ENCODE results near the gene LAMTOR2.

The LAMTOR2 gene

DNA sequence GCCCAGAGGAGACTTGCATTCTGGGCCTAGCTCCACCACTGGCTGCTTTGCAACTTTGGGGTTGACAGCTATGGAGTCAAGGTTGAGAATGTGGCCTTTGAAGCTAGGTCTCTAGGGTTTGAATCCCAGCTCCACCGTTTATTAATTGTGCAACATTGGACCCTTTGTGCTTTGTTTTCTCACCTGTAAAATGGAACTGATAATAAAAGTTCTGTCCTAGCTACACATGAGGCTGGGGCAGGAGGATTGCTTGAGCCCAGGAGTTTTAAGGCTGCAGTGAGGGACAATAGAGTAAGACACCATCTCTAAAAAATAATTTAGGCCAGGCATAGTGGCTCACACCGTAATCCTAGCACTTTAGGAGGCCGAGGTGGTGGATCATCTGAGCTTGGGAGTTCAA is 44.7 kb downstream of the LAMTOR2 start:
- no peak for DNase-seq (ENCODE audit: low spot score)

DNA sequence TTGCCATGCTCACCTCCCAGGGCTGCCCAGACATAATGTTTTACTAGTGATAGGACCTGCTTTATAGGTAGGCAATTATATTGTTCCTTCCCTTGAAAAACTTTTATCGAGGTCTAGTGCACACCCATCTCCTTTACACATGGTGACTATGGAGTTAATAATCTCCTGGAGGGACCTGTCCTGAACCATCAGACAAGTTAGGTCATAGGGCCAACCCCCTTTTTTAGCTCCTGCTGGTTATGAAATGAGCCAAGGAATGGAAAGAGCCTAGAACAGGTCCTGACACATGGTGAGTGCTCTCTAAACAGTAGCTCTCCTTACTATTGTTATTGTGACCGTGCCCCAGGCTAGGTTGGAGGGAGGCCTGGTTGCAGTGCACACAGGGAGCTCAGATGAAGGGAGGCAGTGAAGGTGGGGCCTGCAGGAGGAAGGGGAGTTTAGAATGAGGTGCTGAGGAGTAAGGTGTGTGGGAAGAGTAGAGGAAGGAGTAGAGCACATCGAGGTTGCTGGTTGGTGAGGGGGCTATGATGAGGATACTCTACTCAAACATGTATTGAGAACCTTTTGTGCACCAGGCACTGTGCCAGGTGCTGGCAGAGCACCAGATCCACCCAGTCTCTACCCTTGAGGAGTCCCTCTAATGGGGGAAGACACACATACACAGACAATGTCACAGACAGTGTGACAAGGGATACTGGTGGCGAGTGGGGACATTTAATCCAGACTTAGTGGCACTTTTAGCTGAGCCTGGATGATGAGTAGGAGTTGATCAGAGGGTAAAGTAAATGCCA is 45.8 kb downstream of the LAMTOR2 start:
- DNase-seq (ENCODE audit: low spot score), result peak; percentile 33

DNA sequence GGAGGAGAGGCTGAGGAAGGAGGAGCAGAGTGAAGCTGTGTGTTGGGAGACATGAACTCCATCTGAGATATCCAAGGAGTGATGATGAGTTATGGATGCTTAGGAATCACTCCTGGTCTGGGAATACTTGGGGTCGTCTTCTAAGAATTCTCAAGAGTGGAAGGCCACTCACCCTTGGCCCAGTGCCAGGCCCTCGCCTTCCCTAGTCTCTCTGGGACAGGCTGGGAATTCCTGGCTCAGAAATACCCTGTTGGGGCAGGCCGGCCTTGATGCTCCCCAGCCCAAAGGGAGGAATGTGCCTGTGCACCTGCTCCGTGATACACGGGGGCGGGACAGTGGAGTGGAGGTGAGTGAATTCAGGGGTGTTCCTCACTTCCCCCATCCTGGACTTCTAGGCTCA is 47.3 kb downstream of the LAMTOR2 start:
- DNase-seq (ENCODE audit: low spot score), result peak; percentile 22

DNA sequence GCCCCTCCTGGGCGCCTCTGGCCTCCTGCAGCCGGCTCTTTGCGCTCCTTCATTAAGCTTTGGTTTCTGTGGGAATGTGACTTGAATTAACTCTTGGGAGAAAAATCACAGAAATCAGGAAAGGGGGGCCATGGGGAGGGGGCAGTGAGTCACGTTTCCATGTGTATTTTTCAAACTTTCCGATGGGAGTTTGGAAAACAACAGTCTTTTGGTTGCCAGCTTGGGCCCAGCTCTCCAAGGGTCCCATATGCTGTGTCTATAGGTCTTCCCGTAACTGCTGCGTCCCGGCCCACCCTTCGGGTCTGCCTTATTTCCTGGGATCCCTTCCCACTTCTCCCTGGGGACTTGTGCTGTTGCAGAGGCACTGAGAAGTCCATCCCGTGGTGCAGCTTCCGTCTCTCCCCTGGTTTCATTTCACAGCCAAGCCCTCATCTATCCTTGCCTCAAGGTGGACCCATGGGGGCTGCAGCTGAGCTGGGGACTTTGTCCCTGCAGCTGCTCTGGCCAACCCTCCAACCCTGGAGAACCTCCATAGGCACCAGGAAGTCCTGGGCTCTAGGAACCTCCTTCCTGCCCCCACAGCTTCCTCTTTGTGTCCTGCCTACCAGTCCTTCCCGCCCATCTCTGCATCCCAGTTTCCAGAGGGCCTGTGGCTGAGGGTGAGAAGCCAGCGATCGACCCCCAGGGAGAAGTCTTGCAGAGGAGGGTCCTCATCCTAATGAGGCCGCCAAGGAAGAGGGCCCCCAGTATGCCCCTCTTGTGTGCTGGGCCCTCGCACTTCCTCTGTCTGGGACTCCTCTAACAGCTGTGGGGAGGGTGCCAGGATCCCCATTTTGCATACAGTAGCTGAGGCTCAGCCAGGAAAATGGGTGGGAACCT is 48.3 kb downstream of the LAMTOR2 start:
- no peak for DNase-seq (ENCODE audit: low spot score)

DNA sequence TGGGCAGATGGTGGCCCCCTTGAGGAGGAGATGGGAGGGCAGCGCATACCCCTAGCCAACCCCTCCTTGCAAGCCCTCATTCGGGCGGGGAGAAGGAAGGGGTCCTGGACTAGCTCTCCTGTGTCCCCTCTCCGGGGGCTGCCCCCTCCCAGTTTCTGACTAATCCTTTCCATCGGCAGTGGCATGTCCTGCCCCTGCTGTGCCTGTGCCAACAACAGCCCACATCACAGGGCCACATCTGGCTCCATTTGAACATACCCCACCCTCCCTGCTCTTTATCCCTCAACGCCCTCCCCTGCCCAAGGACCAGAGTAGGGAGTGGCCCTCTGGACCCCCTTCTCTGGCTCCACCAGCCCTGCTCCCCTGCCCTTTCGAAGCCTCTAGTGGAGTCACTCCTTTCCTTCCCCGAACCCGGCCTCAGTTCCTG is 49.0 kb downstream of the LAMTOR2 start:
- DNase-seq (ENCODE audit: low spot score), result no peak

DNA sequence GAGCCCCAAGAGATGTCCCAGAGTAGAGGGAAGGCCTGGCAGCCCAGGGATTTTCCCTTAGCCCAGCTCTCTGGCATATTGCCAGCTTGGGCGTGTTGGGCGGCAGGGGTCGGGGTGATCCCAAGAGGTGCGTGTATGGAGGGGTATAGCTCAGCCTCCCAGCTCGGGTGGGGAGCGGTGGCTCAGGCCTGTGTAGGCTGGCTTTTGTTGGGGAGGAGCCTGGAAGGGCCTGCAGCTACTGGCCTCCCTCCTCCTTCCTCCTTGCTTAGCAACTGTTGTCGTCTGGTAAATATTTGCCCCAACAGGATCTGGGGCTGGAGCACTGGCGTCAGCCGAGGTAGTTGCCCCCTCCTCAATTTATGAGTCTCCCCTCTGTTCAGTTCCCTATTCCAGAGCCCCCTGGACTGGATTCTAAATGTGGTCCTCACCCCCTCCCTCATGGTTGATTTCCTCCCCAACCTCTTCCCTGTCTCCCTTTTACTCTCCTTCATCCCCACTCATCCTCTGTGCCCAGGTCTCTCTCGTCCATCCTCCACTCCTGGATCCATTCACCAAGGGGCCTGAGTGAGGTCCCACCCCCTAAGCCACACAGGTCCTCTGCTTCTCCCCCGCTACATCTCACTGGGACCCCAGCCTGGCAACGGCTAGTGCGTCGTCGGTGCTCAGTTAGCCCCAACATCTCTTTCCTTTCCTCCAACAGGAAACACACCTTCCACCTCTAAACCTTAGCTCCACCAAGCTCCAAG is 49.7 kb downstream of the LAMTOR2 start:
- DNase-seq (ENCODE audit: low spot score), result peak; percentile 20

DNA sequence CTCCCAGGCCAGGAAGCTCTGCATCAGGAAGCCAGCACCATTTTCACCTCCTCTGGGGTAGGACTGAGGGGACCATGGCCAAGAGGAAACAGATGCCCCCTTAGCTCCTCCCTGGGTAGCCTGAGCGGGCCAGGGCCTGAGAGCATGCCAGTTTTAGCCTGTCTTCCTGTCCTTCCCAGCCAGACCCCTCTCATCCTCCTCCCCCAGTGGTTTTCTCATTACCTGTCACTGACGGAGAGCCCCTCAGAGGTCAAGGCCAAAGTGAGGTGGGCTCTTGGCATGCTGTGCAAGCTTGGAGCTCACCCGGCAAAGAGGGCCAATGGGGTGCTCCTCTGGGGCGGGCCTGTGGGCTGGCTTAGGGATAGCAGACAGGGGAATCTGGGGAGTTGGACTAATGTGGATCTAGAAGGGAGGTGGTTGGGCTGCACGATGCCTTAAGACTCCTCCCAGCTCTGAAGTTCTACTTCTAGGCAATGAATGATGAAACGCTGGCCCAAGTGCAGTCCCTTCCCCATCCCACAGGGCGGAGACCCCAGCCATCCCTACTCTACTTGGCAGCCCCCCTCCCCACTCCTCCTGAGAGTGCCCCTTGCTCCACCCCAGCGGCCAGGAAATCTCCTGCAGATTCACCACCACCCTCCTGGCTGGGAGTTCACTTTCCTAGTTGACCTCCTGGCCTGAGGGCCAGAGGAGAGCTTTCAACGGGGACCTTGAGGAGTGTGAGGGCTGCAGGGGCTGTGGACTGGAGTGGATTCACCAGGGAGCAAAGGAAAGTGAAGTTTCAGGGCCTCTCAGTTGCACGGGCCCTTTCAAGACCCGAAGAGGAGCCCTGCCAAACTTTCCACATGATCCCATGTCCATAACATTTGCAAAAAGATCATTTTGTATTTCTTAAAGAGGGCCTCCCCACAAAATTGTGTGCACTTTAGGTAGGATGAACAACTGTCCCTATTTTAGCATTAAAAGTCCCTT is 50.6 kb downstream of the LAMTOR2 start:
- DNase-seq (ENCODE audit: low spot score), result no peak

DNA sequence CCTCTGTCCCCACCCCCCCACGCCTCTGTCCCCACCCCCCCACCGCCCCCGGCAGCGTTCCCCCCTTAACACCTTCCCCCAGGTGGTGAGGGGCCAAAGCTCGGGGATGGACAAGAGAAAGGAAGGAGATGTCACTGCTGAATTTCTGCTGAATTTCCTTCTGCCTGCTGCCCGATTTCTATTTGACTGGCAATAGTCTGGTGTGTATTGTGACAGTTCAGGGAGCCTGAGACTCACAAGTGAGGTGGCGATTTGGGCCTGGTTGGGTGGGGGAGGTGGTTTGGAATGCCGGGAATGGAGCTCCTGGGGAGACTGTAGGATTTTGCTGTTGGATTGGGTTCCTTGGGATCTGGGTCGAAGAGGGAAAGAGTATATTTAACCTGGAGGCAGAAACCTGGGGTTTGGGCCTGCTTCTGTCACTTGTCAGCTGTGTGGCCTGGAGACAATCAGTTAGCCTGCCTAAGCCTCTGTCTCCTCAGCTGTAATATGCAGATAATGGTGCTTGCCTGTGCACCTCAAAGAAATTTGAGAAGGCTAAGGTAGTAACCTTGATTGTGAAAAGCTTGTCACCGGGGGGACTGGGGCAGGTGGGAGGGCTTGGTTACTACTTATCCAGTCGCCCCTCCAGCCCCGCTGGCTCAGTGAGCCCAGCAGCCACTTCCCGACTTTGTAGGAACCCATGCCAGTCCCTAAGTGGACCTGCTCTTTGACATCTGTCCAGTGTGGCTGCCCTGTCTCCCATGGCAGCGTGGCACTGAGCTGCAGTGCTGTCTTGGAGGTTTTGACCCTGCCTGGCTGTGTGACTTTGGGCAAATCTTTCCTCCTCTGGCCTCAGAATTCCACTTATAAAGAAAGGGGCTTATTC is 52.3 kb downstream of the LAMTOR2 start:
- DNase-seq (ENCODE audit: low spot score), result no peak

DNA sequence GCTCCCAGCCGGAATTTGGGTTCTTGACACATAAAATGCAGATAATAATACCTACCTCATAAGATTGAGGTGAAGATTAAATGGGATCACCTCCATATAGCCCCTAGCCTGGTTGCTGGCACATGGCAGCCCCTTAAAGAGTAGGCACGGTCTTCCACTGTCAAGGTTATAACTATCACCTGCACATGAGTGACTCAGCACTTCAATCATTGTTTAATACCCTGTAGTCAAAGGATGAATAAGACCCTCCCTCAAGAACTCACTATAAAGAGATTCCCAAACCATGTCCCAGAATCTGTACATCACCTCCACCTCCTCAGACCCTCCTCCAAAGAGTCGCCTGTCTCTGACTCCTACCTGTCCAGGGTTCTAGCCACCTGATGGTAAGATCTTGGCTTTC is 53.5 kb downstream of the LAMTOR2 start:
- no peak for DNase-seq (ENCODE audit: low spot score)

Data from LoVo (cell line).